ENCODE results near the gene LCLAT1.

DNA sequence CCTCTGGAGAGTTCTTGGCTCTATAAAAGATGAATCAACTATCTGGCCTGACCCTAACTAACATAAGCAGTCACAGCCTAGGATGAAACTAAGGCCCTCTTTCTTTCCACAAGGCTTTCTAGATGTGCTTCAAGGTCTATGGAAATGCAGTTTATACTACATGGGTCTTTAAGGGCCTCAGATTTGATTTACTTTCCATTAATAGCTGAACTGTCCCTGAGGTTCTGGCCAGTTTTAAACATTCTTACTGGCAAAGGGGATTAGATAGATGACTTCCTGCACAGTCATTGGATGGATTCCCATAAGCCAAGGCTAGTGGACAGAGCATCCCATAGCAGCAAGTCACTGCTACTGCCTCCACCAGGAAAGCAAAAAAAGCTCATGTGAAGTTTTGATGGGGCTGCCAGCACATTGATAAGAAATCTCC, 38.1 kb upstream of the LCLAT1 start:
- TF ChIP-seq, protein P1, sequence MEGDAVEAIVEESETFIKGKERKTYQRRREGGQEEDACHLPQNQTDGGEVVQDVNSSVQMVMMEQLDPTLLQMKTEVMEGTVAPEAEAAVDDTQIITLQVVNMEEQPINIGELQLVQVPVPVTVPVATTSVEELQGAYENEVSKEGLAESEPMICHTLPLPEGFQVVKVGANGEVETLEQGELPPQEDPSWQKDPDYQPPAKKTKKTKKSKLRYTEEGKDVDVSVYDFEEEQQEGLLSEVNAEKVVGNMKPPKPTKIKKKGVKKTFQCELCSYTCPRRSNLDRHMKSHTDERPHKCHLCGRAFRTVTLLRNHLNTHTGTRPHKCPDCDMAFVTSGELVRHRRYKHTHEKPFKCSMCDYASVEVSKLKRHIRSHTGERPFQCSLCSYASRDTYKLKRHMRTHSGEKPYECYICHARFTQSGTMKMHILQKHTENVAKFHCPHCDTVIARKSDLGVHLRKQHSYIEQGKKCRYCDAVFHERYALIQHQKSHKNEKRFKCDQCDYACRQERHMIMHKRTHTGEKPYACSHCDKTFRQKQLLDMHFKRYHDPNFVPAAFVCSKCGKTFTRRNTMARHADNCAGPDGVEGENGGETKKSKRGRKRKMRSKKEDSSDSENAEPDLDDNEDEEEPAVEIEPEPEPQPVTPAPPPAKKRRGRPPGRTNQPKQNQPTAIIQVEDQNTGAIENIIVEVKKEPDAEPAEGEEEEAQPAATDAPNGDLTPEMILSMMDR (IDR thresholded peaks at IDR 0.05), result no peak
- no peak for TF ChIP-seq POLR2A (IDR thresholded peaks at IDR 0.05)

All from upper lobe of left lung (tissue), 4 donors.